Activated T-cell treated with anti-CD3 and anti-CD28 coated beads, Interleukin-2, amount 50 U/mL, for 4 hours (primary cell): Measurements from ENCODE around the gene DLG1. TPM values are rescaled to one million over a fixed set of nuclear protein-coding genes. Genes with fewer than 3 reads are reported as not detected.
"Not testable (repeated sequence)": the region's sequence is repeated elsewhere in the genome, so short reads cannot be mapped to it uniquely, and the experiment has no call there.

Experiments used
- ATAC-seq, 2 donors: fragments of 200-7000 bp; cut with Tn5 transposase; one replicate each; pipeline ENCODE4 v1.10.0; 2021
- DNase-seq: peaks from one replicate; pipeline ENCODE4 v3.0.0-alpha.2; 2020
- H3K27me3 Mint-ChIP-seq: one replicate; pipeline ENCODE4 v1.8.0; 2021; ENCODE audit warnings: low read depth, mixed read lengths
- H3K36me3 Mint-ChIP-seq: one replicate; pipeline ENCODE4 v1.8.0; 2022; ENCODE audit warnings: mixed read lengths; ENCODE audit not compliant: insufficient read depth
- H3K4me1 Mint-ChIP-seq: one replicate; pipeline ENCODE4 v1.8.0; 2021; ENCODE audit warnings: low read depth, mixed read lengths
- H3K4me3 Mint-ChIP-seq: one replicate; pipeline ENCODE4 v1.8.0; 2021; ENCODE audit warnings: mild to moderate bottlenecking, moderate library complexity, mixed read lengths
- H3K9me3 Mint-ChIP-seq: one replicate; pipeline ENCODE4 v1.8.0; 2021; ENCODE audit warnings: mixed read lengths
- total RNA-seq, 3 donors: library from RNA; stranded (reverse); gene quantifications; one replicate each; pipeline ENCODE4 v1.2.1, GENCODE V29; 2021

The DLG1 gene
- total RNA-seq, 3 donors from 2014 or later = 42.3 to 44.3 (median 44.3) TPM

GRCh38 chr3:197041875-197042488, 256.4 kb downstream of the DLG1 start:
- peaks cover 9% of the 10 kb centered on the region for H3K36me3 Mint-ChIP-seq
- no peaks in the 10 kb centered on the region for H3K9me3 Mint-ChIP-seq
- H3K4me3 Mint-ChIP-seq = no peak overlapping the region
- DNase-seq (no peak), ATAC-seq (no peak)
- no peaks in the 10 kb centered on the region for H3K4me1 Mint-ChIP-seq
- H3K27me3 Mint-ChIP-seq = no peaks in the 10 kb centered on the region

DNA sequence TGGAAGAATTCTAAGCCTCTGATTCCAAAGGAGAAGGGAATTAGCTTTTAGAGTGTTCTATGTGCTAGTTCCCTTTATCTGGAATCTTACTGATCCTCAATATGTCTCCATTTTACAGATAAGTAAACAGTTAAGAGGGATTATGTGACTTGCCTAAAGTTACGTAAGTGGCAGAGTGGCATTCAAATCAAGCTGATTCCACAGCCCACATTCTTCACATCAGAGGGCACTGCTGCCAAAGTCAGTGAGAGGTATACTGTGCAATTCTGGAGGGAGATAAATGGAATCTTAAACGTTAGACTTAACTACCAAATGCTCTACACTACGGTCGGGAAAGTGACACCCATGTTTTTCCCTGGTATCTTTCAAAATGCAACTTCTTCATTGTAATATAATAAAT, 257.8 kb downstream of the DLG1 start:
- Mint-ChIP-seq H3K4me1 (no peaks in the 10 kb centered on the region), H3K9me3 (no peaks in the 10 kb centered on the region), H3K27me3 (no peaks in the 10 kb centered on the region), H3K4me3 (no peak overlapping the region), H3K36me3 (peaks cover 4% of the 10 kb centered on the region)
- DNase-seq (no peak), ATAC-seq (no peak)

DNA sequence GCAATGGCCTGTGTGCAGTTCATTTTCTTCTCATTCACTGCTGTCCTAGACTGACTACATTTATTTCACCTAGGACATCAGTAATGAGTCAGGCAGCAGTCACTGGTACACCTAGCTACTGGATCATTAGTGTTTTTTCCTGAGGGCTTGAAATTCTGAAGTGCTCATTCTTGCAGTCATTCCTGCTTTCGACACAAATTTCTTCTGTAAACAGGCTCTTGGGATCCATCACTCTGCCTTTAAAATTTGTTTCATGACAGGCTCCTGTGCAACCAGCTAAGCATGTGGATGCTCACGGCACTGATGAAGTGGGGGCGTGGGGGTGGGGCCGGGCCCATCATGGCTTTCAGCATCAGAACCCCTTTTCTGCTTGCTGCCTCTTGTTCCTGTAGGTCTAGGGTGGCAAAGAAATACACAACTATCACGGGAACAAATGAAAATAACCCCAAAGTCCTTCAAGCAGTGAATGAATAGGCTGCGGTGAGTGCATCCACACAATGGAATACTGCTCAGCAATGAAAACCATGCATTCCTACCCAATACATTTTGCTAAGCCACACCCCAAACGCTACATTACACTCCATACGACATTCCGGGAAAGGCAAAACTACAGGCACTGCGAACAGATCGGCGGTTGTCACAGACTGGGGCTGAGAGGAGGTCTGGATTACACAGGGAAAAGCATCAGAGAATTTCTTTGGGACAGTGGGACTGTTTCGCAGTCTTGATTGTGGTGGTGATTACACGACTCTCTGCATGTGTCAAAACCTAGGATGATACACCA, 259.5 kb downstream of the DLG1 start:
- H3K9me3 Mint-ChIP-seq = no peaks in the 10 kb centered on the region
- H3K27me3 Mint-ChIP-seq = no peaks in the 10 kb centered on the region
- ATAC-seq = no peak
- no peak overlapping the region for H3K4me3 Mint-ChIP-seq
- H3K4me1 Mint-ChIP-seq = no peaks in the 10 kb centered on the region
- H3K36me3 Mint-ChIP-seq = no peaks in the 10 kb centered on the region
- DNase-seq = no peak

DNA sequence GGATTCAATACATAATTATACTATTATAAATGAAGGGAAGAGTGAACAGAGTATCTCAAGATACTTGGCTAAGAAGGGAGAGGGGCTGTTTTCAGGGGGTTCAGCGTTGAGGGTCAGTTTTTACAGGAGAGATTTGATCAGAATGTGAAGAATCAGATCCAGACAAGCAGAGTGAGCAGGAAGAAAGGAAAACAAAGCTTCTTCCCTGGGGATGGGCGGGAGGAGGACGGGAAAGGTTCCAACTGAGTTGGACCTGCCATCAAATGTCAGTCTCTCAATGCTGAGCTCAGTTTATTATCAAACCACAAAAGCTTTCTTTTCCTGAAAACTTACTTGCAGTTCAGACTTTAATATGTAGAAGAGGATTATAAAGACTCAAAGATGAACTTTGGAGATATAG, 262.8 kb downstream of the DLG1 start:
- Mint-ChIP-seq H3K4me3 (no peak overlapping the region), H3K27me3 (peaks cover 6% of the 10 kb centered on the region), H3K9me3 (no peaks in the 10 kb centered on the region), H3K36me3 (no peaks in the 10 kb centered on the region), H3K4me1 (no peaks in the 10 kb centered on the region)
- ATAC-seq (no peak), DNase-seq (no peak)

- not testable (repeated sequence) for H3K36me3 Mint-ChIP-seq, DNase-seq, H3K4me3 Mint-ChIP-seq, ATAC-seq, H3K27me3 Mint-ChIP-seq, H3K4me1 Mint-ChIP-seq, H3K9me3 Mint-ChIP-seq
Observed at GRCh38 chr3:197034778-197035177, 263.6 kb downstream of the DLG1 start.

DNA sequence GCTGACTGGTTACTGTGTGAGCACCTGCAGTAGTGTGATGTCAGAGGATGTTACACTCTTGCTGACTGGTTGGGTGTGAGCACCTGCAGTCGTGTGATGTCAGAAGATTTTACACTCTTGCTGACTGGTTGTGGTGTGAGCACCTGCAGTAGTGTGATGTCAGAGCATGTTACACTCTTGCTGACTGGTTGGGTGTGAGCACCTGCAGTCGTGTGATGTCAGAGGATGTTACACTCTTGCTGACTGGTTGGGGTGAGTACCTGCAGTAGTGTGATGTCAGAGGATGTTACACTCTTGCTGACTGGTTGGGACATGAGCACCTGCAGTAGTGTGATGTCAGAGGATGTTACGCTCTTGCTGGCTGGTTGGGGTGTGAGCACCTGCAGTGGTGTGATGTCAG, 264.6 kb downstream of the DLG1 start:
- not testable (repeated sequence) for H3K27me3 Mint-ChIP-seq, H3K4me1 Mint-ChIP-seq, H3K36me3 Mint-ChIP-seq, ATAC-seq, H3K9me3 Mint-ChIP-seq, H3K4me3 Mint-ChIP-seq, DNase-seq

- Mint-ChIP-seq H3K27me3 (peaks cover 8% of the 10 kb centered on the region), H3K4me3 (no peak overlapping the region), H3K4me1 (peaks cover 2% of the 10 kb centered on the region), H3K36me3 (no peaks in the 10 kb centered on the region), H3K9me3 (no peaks in the 10 kb centered on the region)
- ATAC-seq (peak; percentile 7 to 21), DNase-seq (no peak)
Observed at GRCh38 chr3:197031315-197032285, 266.8 kb downstream of the DLG1 start.

DNA sequence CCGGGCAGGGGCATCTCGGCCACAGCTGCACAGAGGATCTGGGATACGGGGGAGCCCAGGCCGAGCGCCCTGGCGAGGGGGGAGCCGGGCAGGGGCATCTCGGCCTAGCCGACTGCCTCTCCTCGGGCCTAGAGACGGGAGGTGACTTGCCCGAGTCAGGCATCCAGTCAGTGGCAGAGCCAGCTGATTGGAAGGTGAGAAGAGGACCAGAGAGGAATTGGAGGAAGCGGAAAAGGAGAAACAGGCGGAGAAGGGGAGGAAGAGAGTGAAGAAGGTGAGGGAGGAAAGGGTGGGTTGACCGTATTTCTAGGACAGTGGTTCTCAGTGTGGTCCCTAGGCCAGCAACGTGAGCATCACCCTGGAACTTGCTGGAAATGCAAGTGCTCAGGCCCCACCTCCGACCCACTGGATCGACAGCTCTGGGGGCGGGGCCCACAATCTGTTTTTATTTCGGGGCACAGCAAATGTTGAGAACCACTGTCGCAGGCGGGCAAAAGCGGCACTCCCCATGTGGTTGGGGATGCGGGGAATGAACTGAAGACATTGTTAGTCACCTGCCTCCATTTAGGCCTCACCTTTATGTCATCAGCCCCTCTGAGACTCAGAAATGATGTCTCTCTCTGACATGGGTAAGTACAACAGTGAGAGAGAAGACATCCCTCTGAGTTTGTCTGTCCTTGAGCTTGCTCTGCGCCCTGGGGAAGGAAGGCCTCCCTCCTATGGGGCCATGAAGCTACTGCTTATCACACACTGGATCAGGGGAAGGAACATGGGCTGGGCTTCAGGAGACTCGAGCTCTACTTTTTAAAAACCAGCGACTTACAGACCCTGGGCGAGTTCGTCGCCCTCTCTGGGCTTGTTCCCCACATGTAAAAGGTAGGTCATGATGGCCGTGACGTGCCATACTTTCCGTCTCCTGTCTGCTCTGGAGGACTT, 267.8 kb downstream of the DLG1 start:
- no peak for DNase-seq
- ATAC-seq = no peak
- no peaks in the 10 kb centered on the region for H3K36me3 Mint-ChIP-seq
- peaks cover 2% of the 10 kb centered on the region for H3K4me1 Mint-ChIP-seq
- H3K9me3 Mint-ChIP-seq = no peaks in the 10 kb centered on the region
- H3K4me3 Mint-ChIP-seq = no peak overlapping the region
- H3K27me3 Mint-ChIP-seq = peaks cover 8% of the 10 kb centered on the region

GRCh38 chr3:197029511-197030167, 268.8 kb downstream of the DLG1 start, which contains the start of gene MELTF:
TSS of gene MELTF (minus strand) at chr3:197029817. CDS start at chr3:197029702, 115 bp downstream.
- peaks cover 8% of the 10 kb centered on the region for H3K27me3 Mint-ChIP-seq
- DNase-seq = peak; percentile 67
- peaks cover 2% of the 10 kb centered on the region for H3K4me1 Mint-ChIP-seq
- peak; percentile 90 to 94 for ATAC-seq
- peak within 1 kb of the TSS; percentile 76 for H3K4me3 Mint-ChIP-seq
- H3K9me3 Mint-ChIP-seq = no peaks in the 10 kb centered on the region
- H3K36me3 Mint-ChIP-seq = no peaks in the 10 kb centered on the region

GRCh38 chr3:197028728-197029510, 269.5 kb downstream of the DLG1 start:
- Mint-ChIP-seq H3K4me3 (peak overlapping the region; percentile 76), H3K36me3 (no peaks in the 10 kb centered on the region), H3K4me1 (peaks cover 2% of the 10 kb centered on the region), H3K27me3 (peaks cover 8% of the 10 kb centered on the region), H3K9me3 (no peaks in the 10 kb centered on the region)
- ATAC-seq = peak; percentile 11 to 38
- DNase-seq = no peak

DNA sequence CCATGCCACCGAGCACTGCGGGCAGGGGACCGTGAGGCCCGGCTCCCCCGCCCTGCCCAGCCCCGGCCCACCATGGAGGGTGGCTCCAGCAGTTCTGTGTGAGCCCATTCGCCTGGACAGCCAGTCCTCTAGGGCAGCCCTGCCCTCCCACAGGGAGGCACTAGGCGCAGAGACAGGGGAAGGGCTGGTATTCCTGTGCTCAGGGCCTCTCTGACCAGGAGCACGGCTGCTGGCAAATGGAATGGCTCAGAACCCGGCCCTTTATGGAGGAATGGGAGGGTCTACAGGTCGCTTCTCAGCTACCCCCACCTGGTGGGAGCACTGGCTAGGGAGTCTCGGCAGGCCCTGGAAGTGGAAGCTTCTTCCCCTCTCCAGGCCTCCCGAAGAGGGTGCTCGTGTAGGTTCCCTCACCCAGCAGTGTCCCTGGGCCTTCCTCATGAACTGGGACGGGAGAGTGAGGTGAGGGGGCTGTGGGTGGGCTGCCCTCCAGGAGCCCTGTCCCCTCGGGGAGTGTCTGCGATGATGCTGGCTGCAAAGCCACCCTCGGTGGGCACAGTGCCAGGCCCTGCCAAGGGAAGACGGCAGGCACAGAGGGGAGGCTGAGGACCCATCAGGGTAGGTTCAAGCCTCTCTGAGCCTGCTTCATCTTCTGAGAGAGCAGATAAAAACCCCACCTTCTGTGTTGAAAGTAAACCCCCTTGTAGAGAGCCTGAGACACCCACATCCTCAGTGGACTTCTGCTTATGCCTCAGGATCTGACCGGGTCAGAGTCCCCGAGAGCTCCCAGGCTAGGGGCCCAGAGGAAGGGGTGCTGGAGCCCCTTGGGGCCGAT, 270.3 kb downstream of the DLG1 start:
- DNase-seq = no peak
- no peaks in the 10 kb centered on the region for H3K36me3 Mint-ChIP-seq

More for the DNA sequence above, 270.3 kb downstream of the DLG1 start:
- Mint-ChIP-seq H3K27me3 (peaks cover 14% of the 10 kb centered on the region), H3K4me1 (peaks cover 9% of the 10 kb centered on the region), H3K9me3 (no peaks in the 10 kb centered on the region), H3K4me3 (peak overlapping the region; percentile 76)
- no peak for ATAC-seq
